Measurements from ENCODE around the gene HSF2. TPM values are rescaled to one million over a fixed set of nuclear protein-coding genes. Genes with fewer than 3 reads are reported as not detected.

Gene HSF2
- total RNA-seq, 4 donors from 2014 or later: 21.1 to 37.1 (median 30.7) TPM

DNA sequence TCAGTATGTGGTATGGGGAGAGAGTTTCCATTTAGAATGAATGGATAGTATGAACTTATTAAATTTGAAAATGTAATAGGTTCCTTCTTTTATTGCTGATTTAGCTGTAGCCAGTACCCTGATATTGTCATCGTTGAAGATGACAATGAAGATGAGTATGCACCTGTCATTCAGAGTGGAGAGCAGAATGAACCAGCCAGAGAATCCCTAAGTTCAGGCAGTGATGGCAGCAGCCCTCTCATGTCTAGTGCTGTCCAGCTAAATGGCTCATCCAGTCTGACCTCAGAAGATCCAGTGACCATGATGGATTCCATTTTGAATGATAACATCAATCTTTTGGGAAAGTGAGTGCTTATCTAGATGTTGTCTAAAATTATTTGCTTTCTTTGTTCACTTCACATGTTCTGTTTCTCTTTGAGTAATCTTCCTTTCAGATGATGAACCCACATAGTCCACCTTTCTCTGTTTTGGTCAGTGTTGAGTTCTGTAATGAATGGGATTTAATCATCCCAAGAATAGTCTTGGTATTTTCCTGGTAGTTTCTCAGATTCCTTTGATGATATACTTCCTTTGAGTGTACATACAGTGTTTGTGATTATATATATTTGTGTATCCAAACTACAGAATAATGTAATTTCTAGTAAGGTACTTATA, 23.3 kb downstream of the HSF2 start:
- peaks cover 0 to 96% of the 10 kb centered on the region in 2 donors for H3K36me3 ChIP-seq
- WGBS, 2 donors (ENCODE audit: low coverage in 1 of 2): 92 to 100% methylated on average over 1 of the region's 1 CpG

DNA sequence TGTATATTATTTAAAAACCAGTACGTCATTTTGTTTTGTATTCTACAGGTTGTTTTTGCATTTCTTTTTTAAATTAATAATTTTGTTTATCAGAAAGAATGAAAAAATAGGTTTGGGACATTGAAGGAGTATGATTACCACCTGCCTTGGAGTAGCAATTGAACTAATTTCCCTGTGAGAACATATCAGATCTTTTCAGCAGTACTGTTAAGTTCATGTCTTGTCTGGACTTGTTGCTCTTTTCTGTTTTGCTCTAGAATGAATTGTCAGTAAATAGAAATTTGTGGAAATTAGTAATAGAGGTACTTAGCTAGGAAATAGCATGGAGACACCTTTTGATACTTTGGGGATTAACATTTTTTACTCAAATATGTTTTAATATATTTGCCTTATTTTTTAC, 24.3 kb downstream of the HSF2 start:
- 67 to 100% methylated on average over 1 of the region's 1 CpG for WGBS, 2 donors (ENCODE audit: low coverage in 1 of 2)
- H3K27ac ChIP-seq: no peak overlapping the region
- no peak for ATAC-seq
- TF ChIP-seq, protein P1, sequence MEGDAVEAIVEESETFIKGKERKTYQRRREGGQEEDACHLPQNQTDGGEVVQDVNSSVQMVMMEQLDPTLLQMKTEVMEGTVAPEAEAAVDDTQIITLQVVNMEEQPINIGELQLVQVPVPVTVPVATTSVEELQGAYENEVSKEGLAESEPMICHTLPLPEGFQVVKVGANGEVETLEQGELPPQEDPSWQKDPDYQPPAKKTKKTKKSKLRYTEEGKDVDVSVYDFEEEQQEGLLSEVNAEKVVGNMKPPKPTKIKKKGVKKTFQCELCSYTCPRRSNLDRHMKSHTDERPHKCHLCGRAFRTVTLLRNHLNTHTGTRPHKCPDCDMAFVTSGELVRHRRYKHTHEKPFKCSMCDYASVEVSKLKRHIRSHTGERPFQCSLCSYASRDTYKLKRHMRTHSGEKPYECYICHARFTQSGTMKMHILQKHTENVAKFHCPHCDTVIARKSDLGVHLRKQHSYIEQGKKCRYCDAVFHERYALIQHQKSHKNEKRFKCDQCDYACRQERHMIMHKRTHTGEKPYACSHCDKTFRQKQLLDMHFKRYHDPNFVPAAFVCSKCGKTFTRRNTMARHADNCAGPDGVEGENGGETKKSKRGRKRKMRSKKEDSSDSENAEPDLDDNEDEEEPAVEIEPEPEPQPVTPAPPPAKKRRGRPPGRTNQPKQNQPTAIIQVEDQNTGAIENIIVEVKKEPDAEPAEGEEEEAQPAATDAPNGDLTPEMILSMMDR (IDR thresholded peaks at IDR 0.05): no peak
- TF ChIP-seq POLR2AphosphoS5 (IDR thresholded peaks at IDR 0.05): no peak
- TF ChIP-seq EP300 (IDR thresholded peaks at IDR 0.05): no peak
- no peaks in the 10 kb centered on the region for H3K27me3 ChIP-seq
- H3K36me3 ChIP-seq: peaks cover 0 to 93% of the 10 kb centered on the region in 2 donors
- no peak overlapping the region for H3K4me3 ChIP-seq
- H3K4me1 ChIP-seq: no peaks in the 10 kb centered on the region
- H3K9me3 ChIP-seq: no peaks in the 10 kb centered on the region

More for the DNA sequence above, 23.3 kb downstream of the HSF2 start:
- Histone ChIP-seq H3K4me1 (no peaks in the 10 kb centered on the region), H3K27ac (no peak overlapping the region), H3K4me3 (no peak overlapping the region), H3K9me3 (no peaks in the 10 kb centered on the region), H3K27me3 (no peaks in the 10 kb centered on the region)
- no peak for ATAC-seq
- TF ChIP-seq POLR2A (IDR thresholded peaks at IDR 0.05) (no peak), EP300 (IDR thresholded peaks at IDR 0.05) (no peak), POLR2AphosphoS5 (IDR thresholded peaks at IDR 0.05) (no peak)
- TF ChIP-seq, protein P1 (IDR thresholded peaks at IDR 0.05): no peak

DNA sequence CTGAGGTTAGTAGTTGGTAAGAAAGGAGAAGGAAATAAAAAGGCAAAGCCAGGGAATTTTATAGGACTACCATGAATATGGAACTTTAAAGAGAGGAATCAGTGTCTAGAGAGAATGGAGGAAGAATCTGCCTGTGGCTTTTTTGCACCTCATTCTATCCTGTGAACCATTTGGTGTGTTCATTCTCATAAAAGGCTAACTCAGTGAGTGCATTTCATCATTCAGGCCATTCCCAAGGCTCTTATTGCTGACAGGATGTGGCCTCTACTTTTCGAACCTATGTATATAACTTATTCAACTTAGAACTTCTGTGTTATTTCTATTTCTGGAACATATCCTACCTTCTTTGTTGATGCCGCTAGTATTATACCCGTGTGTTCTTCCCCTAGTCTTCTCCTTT, 27.1 kb downstream of the HSF2 start:
- no peak for ATAC-seq
- Histone ChIP-seq H3K27me3 (no peaks in the 10 kb centered on the region), H3K4me3 (no peak overlapping the region), H3K36me3 (peaks cover 0 to 70% of the 10 kb centered on the region in 2 donors), H3K27ac (no peak overlapping the region), H3K9me3 (no peaks in the 10 kb centered on the region), H3K4me1 (no peaks in the 10 kb centered on the region)
- TF ChIP-seq POLR2A (IDR thresholded peaks at IDR 0.05) (no peak), EP300 (IDR thresholded peaks at IDR 0.05) (no peak), POLR2AphosphoS5 (IDR thresholded peaks at IDR 0.05) (no peak)
- TF ChIP-seq, protein P1 (IDR thresholded peaks at IDR 0.05): no peak
- 88 to 94% methylated on average over 3 of the region's 3 CpGs for WGBS, 2 donors (ENCODE audit: low coverage in 1 of 2)

DNA sequence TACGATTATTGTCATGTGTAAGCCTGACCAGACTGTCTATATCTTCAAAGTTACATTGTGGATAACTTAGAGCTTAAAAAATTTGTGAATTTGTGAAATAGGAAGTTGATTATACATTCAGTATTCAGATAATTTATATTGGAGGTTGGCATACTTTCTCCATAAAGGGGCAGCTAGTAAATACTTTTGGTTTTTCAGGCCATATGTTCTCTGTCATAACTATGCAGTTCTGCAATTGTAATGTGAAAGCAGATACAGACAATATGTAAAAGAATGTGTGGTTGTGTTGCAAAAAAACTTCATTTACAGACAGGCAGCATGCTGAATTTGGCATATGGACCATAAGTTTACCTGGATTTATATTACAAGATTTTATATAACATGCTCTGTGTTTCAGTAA, 29.3 kb downstream of the HSF2 start:
- Histone ChIP-seq H3K27ac (no peak overlapping the region), H3K36me3 (peaks cover 2 to 68% of the 10 kb centered on the region in 2 donors), H3K4me1 (no peaks in the 10 kb centered on the region), H3K27me3 (no peaks in the 10 kb centered on the region), H3K9me3 (no peaks in the 10 kb centered on the region), H3K4me3 (no peak overlapping the region)
- 74 to 75% methylated on average over 1 of the region's 1 CpG for WGBS, 2 donors (ENCODE audit: low coverage in 1 of 2)
- no peak for ATAC-seq
- no peak for TF ChIP-seq EP300 (IDR thresholded peaks at IDR 0.05)
- TF ChIP-seq, protein P1 (IDR thresholded peaks at IDR 0.05): no peak
- TF ChIP-seq POLR2A (IDR thresholded peaks at IDR 0.05): no peak

DNA sequence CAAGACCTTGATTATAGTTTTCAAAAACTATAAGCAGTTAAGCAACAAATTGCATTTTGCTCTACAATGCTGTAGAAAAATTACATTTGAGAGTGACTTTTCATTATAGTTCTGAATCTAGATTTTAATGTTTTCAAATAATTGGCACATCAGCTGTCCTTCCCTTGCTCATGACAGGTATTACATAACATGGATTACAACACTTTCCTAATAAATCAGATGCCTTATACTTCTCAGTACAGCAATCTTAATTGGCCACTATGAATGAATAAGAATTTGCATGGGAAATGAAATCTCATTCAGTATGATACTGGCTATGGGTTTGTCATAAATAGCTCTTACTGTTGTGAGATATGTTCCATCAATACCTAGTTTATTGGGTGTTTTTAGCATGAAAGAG, 29.9 kb downstream of the HSF2 start:
- Histone ChIP-seq H3K27me3 (no peaks in the 10 kb centered on the region), H3K36me3 (peaks cover 2 to 68% of the 10 kb centered on the region in 2 donors), H3K9me3 (no peaks in the 10 kb centered on the region), H3K4me1 (no peaks in the 10 kb centered on the region), H3K27ac (no peak overlapping the region), H3K4me3 (no peak overlapping the region)
- ATAC-seq: no peak
- TF ChIP-seq POLR2A (IDR thresholded peaks at IDR 0.05) (no peak), EP300 (IDR thresholded peaks at IDR 0.05) (no peak), POLR2AphosphoS5 (IDR thresholded peaks at IDR 0.05) (no peak)
- TF ChIP-seq, protein P1 (IDR thresholded peaks at IDR 0.05): no peak

Data from gastroesophageal sphincter (tissue), 4 donors.